Myocyte (in vitro differentiated cells): ENCODE measurements around the gene BCHE. TPM values are rescaled to one million over a fixed set of nuclear protein-coding genes. Genes with fewer than 3 reads are reported as not detected.
"Not testable (repeated sequence)": the region's sequence is repeated elsewhere in the genome, so short reads cannot be mapped to it uniquely, and the experiment has no call there.

Source experiments
- DNase-seq: peaks from one replicate; pipeline ENCODE4 v3.0.0-alpha.2; 2012; ENCODE audit warnings: low read depth
- total RNA-seq: library from RNA; depleted of rRNA; stranded (reverse); fragments of >200 nt; gene quantifications from 2 replicates; pipeline ENCODE4 v1.2.3, GENCODE V29; 2014

Gene BCHE
- total RNA-seq, 1 donor from 2014 or later, result 0.05 TPM

DNA sequence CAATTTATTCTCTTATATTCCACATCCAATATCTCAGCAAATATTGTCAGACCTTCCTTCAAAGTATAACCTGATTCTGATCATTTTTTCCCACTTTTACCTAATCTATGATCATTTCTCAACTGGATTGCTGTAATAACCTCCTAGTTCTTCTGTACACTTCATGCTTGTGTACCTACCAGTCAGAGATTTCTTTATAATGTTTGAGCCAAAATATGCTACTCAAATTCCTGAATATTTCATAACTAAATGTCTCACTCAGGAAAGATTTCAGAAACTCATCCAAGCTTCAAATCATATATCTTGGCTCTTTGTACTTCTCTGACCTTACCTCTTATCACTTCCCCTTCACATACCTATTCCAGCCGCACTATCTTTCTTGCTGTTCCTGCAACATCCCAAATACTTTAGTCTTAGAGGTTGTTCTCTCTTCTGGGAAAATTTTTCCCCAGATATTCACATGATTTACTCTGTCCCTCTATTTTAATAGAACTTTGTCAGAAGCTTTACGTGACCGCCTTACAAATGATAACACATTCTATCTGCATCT, 20.0 kb downstream of the BCHE start:
- no peak for DNase-seq

GRCh38 chr3:165816209-165816608, 21.0 kb downstream of the BCHE start:
- DNase-seq, result no peak

- no peak for DNase-seq
Measured at GRCh38 chr3:165815682-165816081, 21.5 kb downstream of the BCHE start.

- no peak for DNase-seq
Measured at GRCh38 chr3:165814380-165814779, 22.8 kb downstream of the BCHE start.

DNA sequence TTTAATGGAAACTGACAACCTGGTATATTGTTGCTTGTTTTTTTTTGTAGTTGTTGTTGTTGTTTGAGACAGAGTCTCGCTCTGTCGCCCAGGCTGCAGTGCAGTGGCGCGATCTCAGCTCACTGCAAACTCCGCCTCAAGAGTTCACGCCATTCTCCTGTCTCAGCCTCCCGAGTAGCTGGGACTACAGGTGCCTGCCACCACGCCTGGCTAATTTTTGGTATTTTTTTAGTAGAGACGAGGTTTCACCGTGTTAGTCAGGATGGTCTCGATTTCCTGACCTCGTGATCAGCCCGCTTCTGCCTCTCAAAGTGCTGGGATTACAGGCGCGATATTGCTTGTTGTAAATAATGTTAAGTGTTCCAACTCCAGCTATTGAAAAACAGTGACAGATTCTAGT, 29.3 kb downstream of the BCHE start:
- DNase-seq, result not testable (repeated sequence)

- no peak for DNase-seq
Measured at GRCh38 chr3:165805946-165806561, 31.2 kb downstream of the BCHE start.

DNA sequence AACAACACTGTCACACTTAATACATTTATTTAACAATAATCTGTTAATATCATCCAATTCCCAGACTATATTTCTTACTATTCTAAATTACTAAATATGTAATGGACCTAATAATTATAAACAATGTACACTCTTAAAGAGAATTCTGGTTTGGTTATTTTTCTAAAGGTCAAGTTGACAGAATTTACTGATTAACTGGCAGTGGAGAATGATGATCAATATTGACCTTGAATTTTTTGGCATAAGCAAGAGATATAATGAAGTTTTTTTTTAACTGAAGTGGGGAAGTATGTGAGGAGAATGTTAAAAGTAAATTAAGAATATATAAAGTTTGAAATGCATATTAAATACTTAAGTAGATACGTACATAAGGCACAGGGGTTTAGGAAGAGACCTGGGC, 33.8 kb downstream of the BCHE start:
- no peak for DNase-seq

DNA sequence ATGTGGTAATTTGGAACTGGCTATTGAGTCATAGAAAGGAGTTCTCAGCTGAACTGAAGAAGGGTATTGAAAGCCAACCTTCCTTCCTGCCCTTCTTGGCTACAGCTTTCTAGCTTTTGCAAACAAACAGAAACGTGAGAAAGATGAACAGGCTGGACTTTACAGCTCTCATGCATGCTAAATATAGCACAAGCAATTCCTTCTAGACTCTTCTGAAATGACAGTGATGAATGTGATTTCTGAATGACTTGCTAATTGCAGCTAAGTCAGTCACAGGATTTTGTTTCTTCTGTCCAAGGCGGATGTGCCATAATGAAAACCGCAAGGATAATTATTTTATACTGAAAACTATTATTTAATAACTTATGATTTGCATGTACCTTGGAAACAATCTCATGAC, 36.3 kb downstream of the BCHE start:
- DNase-seq, result no peak

DNA sequence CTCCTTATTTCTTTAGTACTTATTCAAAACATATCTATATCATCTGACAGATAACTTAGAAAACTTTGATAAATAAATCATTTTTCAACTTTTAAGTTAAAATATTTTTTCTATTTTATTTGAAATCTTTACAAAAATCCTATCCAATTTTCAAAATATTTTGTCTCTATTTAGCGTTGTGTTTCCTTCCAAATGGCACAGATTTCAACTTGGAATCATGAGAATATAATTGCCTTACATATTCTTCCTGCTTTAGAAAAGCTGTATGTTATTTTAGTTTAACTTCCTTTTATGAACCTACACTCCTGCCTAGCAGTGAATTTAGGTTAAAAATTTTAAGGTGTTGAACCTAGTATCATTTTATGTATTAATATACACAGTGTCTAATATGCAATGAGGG, 38.2 kb downstream of the BCHE start:
- DNase-seq, result no peak

GRCh38 chr3:165797551-165797950, 39.7 kb downstream of the BCHE start:
- DNase-seq, result no peak

GRCh38 chr3:165796701-165797100, 40.5 kb downstream of the BCHE start:
- DNase-seq, result no peak

DNA sequence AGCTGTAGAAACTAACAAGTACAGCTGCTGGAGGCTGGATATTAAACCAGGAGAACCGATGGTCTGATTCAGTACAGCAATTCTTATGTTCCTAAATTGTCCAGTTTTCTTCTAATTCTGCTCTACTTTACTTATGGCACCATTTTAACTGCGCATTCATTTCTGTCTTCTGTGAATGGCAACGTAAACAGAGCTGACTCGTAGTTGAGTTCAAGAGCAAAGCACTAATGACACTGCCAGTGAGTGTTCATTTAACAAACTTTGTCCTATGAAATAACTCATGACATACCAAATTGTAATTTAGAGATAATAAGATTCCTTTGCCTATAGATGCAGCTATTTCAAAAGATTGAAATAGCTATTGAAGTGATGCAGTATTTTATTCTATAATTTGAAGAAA, 48.7 kb downstream of the BCHE start:
- DNase-seq, result no peak

GRCh38 chr3:165786013-165786412, 51.2 kb downstream of the BCHE start:
- DNase-seq, result no peak

DNA sequence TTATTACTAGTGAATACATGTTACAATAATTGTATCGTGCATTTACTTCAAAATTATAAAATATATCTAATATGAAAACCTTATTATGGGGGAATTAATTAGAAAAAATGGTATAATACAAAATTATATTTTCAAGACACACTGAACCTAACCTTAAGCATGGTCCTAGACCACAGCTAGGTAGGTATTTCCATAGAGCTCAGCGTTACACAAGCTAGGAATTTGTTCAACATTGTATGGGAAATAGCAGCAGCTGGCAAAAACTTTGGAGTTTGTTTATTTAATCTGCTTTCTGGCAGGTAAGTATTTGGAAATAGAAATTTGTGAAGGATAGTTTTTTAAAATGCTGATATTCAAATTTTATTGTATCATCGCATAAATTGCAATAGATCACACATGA, 52.9 kb downstream of the BCHE start:
- no peak for DNase-seq

- no peak for DNase-seq
Measured at GRCh38 chr3:165783383-165783782, 53.8 kb downstream of the BCHE start.

- no peak for DNase-seq
Measured at GRCh38 chr3:165778891-165779290, 58.3 kb downstream of the BCHE start.

- DNase-seq, result no peak
Measured at GRCh38 chr3:165778456-165778855, 58.8 kb downstream of the BCHE start.

- DNase-seq, result no peak
Measured at GRCh38 chr3:165775824-165776223, 61.4 kb downstream of the BCHE start.

- no peak for DNase-seq
Measured at GRCh38 chr3:165770781-165771180, 66.4 kb downstream of the BCHE start.

DNA sequence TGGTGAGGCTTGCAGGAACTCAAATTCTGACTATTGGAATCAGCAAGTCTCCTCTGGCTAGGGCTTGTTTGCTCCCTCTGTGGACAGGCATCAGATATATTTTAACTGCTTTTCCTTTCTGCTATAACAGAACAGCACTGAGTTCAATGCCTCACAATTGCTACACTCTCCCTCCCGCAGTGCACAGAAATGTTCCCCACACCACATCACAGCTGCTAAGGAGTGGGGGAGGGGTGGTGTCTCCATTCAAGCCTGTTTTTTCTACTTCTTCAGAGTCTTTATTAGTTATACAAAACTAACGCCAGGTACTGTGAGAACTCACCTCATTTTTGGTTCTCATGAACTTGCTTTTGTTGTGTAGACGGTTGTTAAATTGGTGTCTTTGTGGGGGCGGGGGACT, 68.5 kb downstream of the BCHE start:
- DNase-seq, result peak; percentile 3

- DNase-seq, result no peak
Measured at GRCh38 chr3:165759041-165759440, 78.2 kb downstream of the BCHE start.

DNA sequence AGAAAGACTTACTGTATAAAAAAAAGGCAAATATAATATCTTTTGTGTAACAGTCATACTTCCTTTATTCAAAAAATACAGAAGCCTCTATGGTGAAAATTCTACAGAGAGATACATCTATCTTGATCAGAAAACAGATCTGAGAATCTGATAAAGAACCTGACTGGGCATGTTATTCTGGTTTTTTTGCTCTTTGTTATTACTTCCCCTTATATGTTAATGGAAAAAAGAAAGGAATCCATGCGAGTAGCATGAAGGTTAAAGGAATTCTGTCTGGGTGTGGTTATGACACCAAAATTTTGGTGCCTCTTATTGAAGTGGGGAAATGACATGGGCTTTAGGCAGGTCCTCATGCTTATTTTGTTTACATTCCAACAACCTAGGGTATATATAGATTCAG, 81.7 kb downstream of the BCHE start:
- no peak for DNase-seq

GRCh38 chr3:165754219-165755007, 82.8 kb downstream of the BCHE start:
- DNase-seq, result no peak
